Measurements from ENCODE around the gene HPDL.

The HPDL gene

GRCh38 chr1:45334308-45335245 is 7.9 kb downstream of the HPDL start:
- DNase-seq (ENCODE audit: insufficient read length, low spot score) (no peak), FAIRE-seq (no peak)
- no peak for TF ChIP-seq PAX5 (IDR thresholded peaks at IDR 0.05; ENCODE audit: insufficient read depth, low read length, severe bottlenecking)
- no peak for TF ChIP-seq POLR2AphosphoS5 (IDR thresholded peaks at IDR 0.05; ENCODE audit: low read depth, low read length)
- no peak for TF ChIP-seq POLR2A (IDR thresholded peaks at IDR 0.05; ENCODE audit: low read depth, low read length)
- TF ChIP-seq TAF1 (IDR thresholded peaks at IDR 0.05; ENCODE audit: low read depth, low read length) = no peak
- TF ChIP-seq SPI1 (IDR thresholded peaks at IDR 0.05; ENCODE audit: low read depth, low read length) = no peak
- no peak for TF ChIP-seq POU2F2 (IDR thresholded peaks at IDR 0.05; ENCODE audit: low read depth, low read length)

- TF ChIP-seq POU2F2 (IDR thresholded peaks at IDR 0.05; ENCODE audit: low read depth, low read length) (no peak), POLR2A (IDR thresholded peaks at IDR 0.05; ENCODE audit: low read depth, low read length) (no peak), PAX5 (IDR thresholded peaks at IDR 0.05; ENCODE audit: insufficient read depth, low read length, severe bottlenecking) (no peak), POLR2AphosphoS5 (IDR thresholded peaks at IDR 0.05; ENCODE audit: low read depth, low read length) (no peak), TAF1 (IDR thresholded peaks at IDR 0.05; ENCODE audit: low read depth, low read length) (no peak), SPI1 (IDR thresholded peaks at IDR 0.05; ENCODE audit: low read depth, low read length) (no peak)
- FAIRE-seq (no peak), DNase-seq (ENCODE audit: insufficient read length, low spot score) (no peak)
Measured at GRCh38 chr1:45335855-45336324, 9.2 kb downstream of the HPDL start.

GRCh38 chr1:45337630-45338325 is 11.1 kb downstream of the HPDL start:
- TF ChIP-seq POU2F2 (IDR thresholded peaks at IDR 0.05; ENCODE audit: low read depth, low read length) (no peak), PAX5 (IDR thresholded peaks at IDR 0.05; ENCODE audit: insufficient read depth, low read length, severe bottlenecking) (no peak), SPI1 (IDR thresholded peaks at IDR 0.05; ENCODE audit: low read depth, low read length) (no peak), POLR2AphosphoS5 (IDR thresholded peaks at IDR 0.05; ENCODE audit: low read depth, low read length) (no peak), POLR2A (IDR thresholded peaks at IDR 0.05; ENCODE audit: low read depth, low read length) (no peak), TAF1 (IDR thresholded peaks at IDR 0.05; ENCODE audit: low read depth, low read length) (no peak)
- FAIRE-seq (no peak), DNase-seq (ENCODE audit: insufficient read length, low spot score) (no peak)

- peak; percentile 79; the same call in 1 of the 2 replicates for TF ChIP-seq POLR2AphosphoS5 (IDR thresholded peaks at IDR 0.05; ENCODE audit: low read depth, low read length)
- TF ChIP-seq POU2F2 (IDR thresholded peaks at IDR 0.05; ENCODE audit: low read depth, low read length) = no peak
- peak; percentile 73 for TF ChIP-seq TAF1 (IDR thresholded peaks at IDR 0.05; ENCODE audit: low read depth, low read length)
- TF ChIP-seq PAX5 (IDR thresholded peaks at IDR 0.05; ENCODE audit: insufficient read depth, low read length, severe bottlenecking) = no peak
- TF ChIP-seq POLR2A (IDR thresholded peaks at IDR 0.05; ENCODE audit: low read depth, low read length) = peak; percentile 72
- TF ChIP-seq SPI1 (IDR thresholded peaks at IDR 0.05; ENCODE audit: low read depth, low read length) = no peak
- DNase-seq (ENCODE audit: insufficient read length, low spot score) (peak; percentile 94), FAIRE-seq (peak; percentile 98)
Measured at GRCh38 chr1:45339789-45340558, 13.3 kb downstream of the HPDL start, which contains the start of the genes MUTYH and TOE1. MUTYH (minus strand) TSS chr1:45340440; CDS start chr1:45334505, 5,935 bp downstream. TOE1 (plus strand) TSS chr1:45340170; CDS start chr1:45340253, 83 bp downstream.

GRCh38 chr1:45340816-45341466 is 14.2 kb downstream of the HPDL start:
- DNase-seq (ENCODE audit: insufficient read length, low spot score) = no peak
- TF ChIP-seq POLR2A (IDR thresholded peaks at IDR 0.05; ENCODE audit: low read depth, low read length) (no peak), POU2F2 (IDR thresholded peaks at IDR 0.05; ENCODE audit: low read depth, low read length) (no peak), PAX5 (IDR thresholded peaks at IDR 0.05; ENCODE audit: insufficient read depth, low read length, severe bottlenecking) (no peak), TAF1 (IDR thresholded peaks at IDR 0.05; ENCODE audit: low read depth, low read length) (no peak), SPI1 (IDR thresholded peaks at IDR 0.05; ENCODE audit: low read depth, low read length) (no peak), POLR2AphosphoS5 (IDR thresholded peaks at IDR 0.05; ENCODE audit: low read depth, low read length) (no peak)
- FAIRE-seq = peak; percentile 57

GRCh38 chr1:45344499-45344898 is 17.8 kb downstream of the HPDL start:
- no peak for DNase-seq (ENCODE audit: insufficient read length, low spot score)
- TF ChIP-seq PAX5 (IDR thresholded peaks at IDR 0.05; ENCODE audit: insufficient read depth, low read length, severe bottlenecking) = no peak
- TF ChIP-seq SPI1 (IDR thresholded peaks at IDR 0.05; ENCODE audit: low read depth, low read length) = no peak
- TF ChIP-seq POU2F2 (IDR thresholded peaks at IDR 0.05; ENCODE audit: low read depth, low read length) = no peak
- no peak for TF ChIP-seq POLR2AphosphoS5 (IDR thresholded peaks at IDR 0.05; ENCODE audit: low read depth, low read length)
- no peak for TF ChIP-seq TAF1 (IDR thresholded peaks at IDR 0.05; ENCODE audit: low read depth, low read length)
- TF ChIP-seq POLR2A (IDR thresholded peaks at IDR 0.05; ENCODE audit: low read depth, low read length) = no peak

GRCh38 chr1:45345014-45345413 is 18.3 kb downstream of the HPDL start:
- TF ChIP-seq POU2F2 (IDR thresholded peaks at IDR 0.05; ENCODE audit: low read depth, low read length) (no peak), SPI1 (IDR thresholded peaks at IDR 0.05; ENCODE audit: low read depth, low read length) (no peak), POLR2AphosphoS5 (IDR thresholded peaks at IDR 0.05; ENCODE audit: low read depth, low read length) (no peak; the same call in 1 of the 2 replicates), TAF1 (IDR thresholded peaks at IDR 0.05; ENCODE audit: low read depth, low read length) (no peak), POLR2A (IDR thresholded peaks at IDR 0.05; ENCODE audit: low read depth, low read length) (no peak), PAX5 (IDR thresholded peaks at IDR 0.05; ENCODE audit: insufficient read depth, low read length, severe bottlenecking) (no peak)
- DNase-seq (ENCODE audit: insufficient read length, low spot score) = no peak
- FAIRE-seq = no peak

More at GRCh38 chr1:45344499-45344898, 17.8 kb downstream of the HPDL start:
- FAIRE-seq = no peak

GRCh38 chr1:45346473-45346872 is 19.8 kb downstream of the HPDL start:
- DNase-seq (ENCODE audit: insufficient read length, low spot score) = no peak
- TF ChIP-seq POLR2A (IDR thresholded peaks at IDR 0.05; ENCODE audit: low read depth, low read length) = peak; percentile 30; the same call in 1 of the 2 replicates
- no peak for TF ChIP-seq SPI1 (IDR thresholded peaks at IDR 0.05; ENCODE audit: low read depth, low read length)
- FAIRE-seq = no peak
